GM12878 (cell line): ENCODE data around the gene SNHG17. TPM values are rescaled to one million over a fixed set of nuclear protein-coding genes. Genes with fewer than 3 reads are reported as not detected.

Source experiments
- ATF7 ChIP-seq: fragments of 450-650 bp; IDR thresholded peaks from 2 replicates; pipeline ENCODE4 v1.6.1; 2016; ENCODE audit warnings: low read depth, mild to moderate bottlenecking
- BACH1 ChIP-seq: fragments of 450-650 bp; IDR thresholded peaks from 2 replicates; pipeline ENCODE4 v1.6.1; 2017; ENCODE audit warnings: mild to moderate bottlenecking, borderline replicate concordance
- CEBPZ ChIP-seq: fragments of 150-350 bp; IDR thresholded peaks from 2 replicates; pipeline ENCODE4 v1.6.1; 2016; ENCODE audit warnings: low read depth, low read length
- CREB1 ChIP-seq: IDR thresholded peaks from 2 replicates; pipeline ENCODE4 v1.6.1; 2012; ENCODE audit warnings: low read depth, mild to moderate bottlenecking, inconsistent platforms
- EED ChIP-seq: sonication (generic); IDR thresholded peaks from 2 replicates; pipeline ENCODE4 v1.6.1; 2016; ENCODE audit warnings: antibody characterized with exemption, low read depth
- ELK1 ChIP-seq: IDR thresholded peaks from 2 replicates; pipeline ENCODE4 v1.6.1; 2012; ENCODE audit warnings: low read depth, low read length, improper control_type of control experiment
- FOXK2 ChIP-seq: fragments of 450-650 bp; IDR thresholded peaks from 2 replicates; pipeline ENCODE4 v1.6.1; 2017; ENCODE audit warnings: mild to moderate bottlenecking, moderate library complexity
- IRF4 ChIP-seq: IDR thresholded peaks from 2 replicates; pipeline ENCODE4 v1.6.1; 2011; ENCODE audit warnings: low read depth, low read length
- KLF5 ChIP-seq: fragments of 450-650 bp; IDR thresholded peaks from 2 replicates; pipeline ENCODE4 v1.6.1; 2014; ENCODE audit warnings: mild to moderate bottlenecking; ENCODE audit not compliant: partially characterized antibody
- MAX ChIP-seq: IDR thresholded peaks from 2 replicates; pipeline ENCODE4 v1.6.1; 2012; ENCODE audit warnings: low read depth, low read length, improper control_type of control experiment
- MEF2B ChIP-seq: fragments of 450-650 bp; IDR thresholded peaks from 2 replicates; pipeline ENCODE4 v1.6.1; 2018; ENCODE audit warnings: mild to moderate bottlenecking, moderate library complexity; ENCODE audit not compliant: partially characterized antibody, poor library complexity, severe bottlenecking
- PBX3 ChIP-seq: IDR thresholded peaks from 2 replicates; pipeline ENCODE4 v1.6.1; 2011; ENCODE audit warnings: mild to moderate bottlenecking, low read depth, low read length, moderate library complexity; ENCODE audit not compliant: insufficient replicate concordance
- PRDM15 ChIP-seq: fragments of 450-650 bp; formaldehyde crosslinking; IDR thresholded peaks from 2 replicates; pipeline ENCODE4 v1.4.0; 2020; ENCODE audit warnings: mild to moderate bottlenecking, moderate library complexity
- RCOR1 ChIP-seq: conservative IDR thresholded peaks from 2 replicates; pipeline ENCODE4 v1.6.1; 2012; ENCODE audit warnings: low read depth, low read length, improper control_type of control experiment
- TARDBP ChIP-seq: IDR thresholded peaks from 2 replicates; pipeline ENCODE4 v1.6.1; 2016; ENCODE audit warnings: borderline replicate concordance
- TCF3 ChIP-seq: IDR thresholded peaks from 2 replicates; pipeline ENCODE4 v1.6.1; 2012; ENCODE audit warnings: low read depth, mild to moderate bottlenecking, low read length, borderline replicate concordance; ENCODE audit not compliant: insufficient read depth
- USF1 ChIP-seq: IDR thresholded peaks from 2 replicates; pipeline ENCODE4 v1.6.1; 2011; ENCODE audit warnings: borderline replicate concordance, low read depth, mild to moderate bottlenecking, moderate library complexity, mixed read lengths, low read length; ENCODE audit not compliant: insufficient read depth; ENCODE audit errors: extremely low read length
- ZNF217 ChIP-seq: fragments of 450-650 bp; IDR thresholded peaks from 2 replicates; pipeline ENCODE4 v1.6.1; 2017; ENCODE audit warnings: antibody characterized with exemption, mild to moderate bottlenecking
- polyA plus RNA-seq, 11 experiments: library from polyadenylated mRNA; depleted of rRNA in 4 of 11; unstranded in 6 of 11; stranded (reverse) in 5 of 11; fragments of >200 nt; fragmentation: Nextera tagmentation in 4 of 11; fragmentation: Illumina TruSeq in 1 of 11; extraction: Ambion mirVana in 4 of 11; extraction: Trizol in 1 of 11; gene quantifications; 1 replicate in 1 of 11; 2 replicates in 10 of 11; pipeline versions ENCODE4 v1.2.1 to v1.2.3, GENCODE V29; 2011 to 2016; ENCODE audit warnings: inconsistent platforms in 2 of 11, missing spikeins in 2 of 11, low read depth in 1 of 11
- total RNA-seq, 4 experiments: library from RNA; depleted of rRNA in 3 of 4; stranded (reverse); fragments of >200 nt in 3 of 4; fragmentation: Illumina TruSeq in 1 of 4; extraction: Trizol in 1 of 4; gene quantifications; 2 replicates each; pipeline versions ENCODE4 v1.2.1 to v1.2.3, GENCODE V29; 2013 to 2021

Gene SNHG17
- total and polyA plus RNA-seq, 10 of the 15 experiments (the other 5 are each of a cell fraction or from before 2014, with no cell fraction given), result 20.8 to 63.0 (median 33.9) TPM

- peak; percentile 53 for TF ChIP-seq MEF2B
- TF ChIP-seq ZNF217, result peak; percentile 33; the same call in 1 of the 2 replicates
- TF ChIP-seq ATF7, result 0 out of 2 replicates have a peak, but pooled peaks have one; percentile 9
- 0 out of 2 replicates have a peak, but pooled peaks have one; percentile 35 for TF ChIP-seq RCOR1
- TF ChIP-seq KLF5, result no peak
- TF ChIP-seq EED, result no peak; the same call in 1 of the 2 replicates
- TF ChIP-seq PRDM15 (CRISPR knock-in tag), result no peak
- TF ChIP-seq TCF3, result 0 out of 2 replicates have a peak, but pooled peaks have one; percentile 70
- peak; percentile 86 for TF ChIP-seq CREB1
- TF ChIP-seq BACH1, result peak; percentile 74
- TF ChIP-seq ELK1, result peak; percentile 93
- TF ChIP-seq CEBPZ, result no peak; the same call in 1 of the 2 replicates
- peak; percentile 63; the same call in 1 of the 2 replicates for TF ChIP-seq IRF4
- TF ChIP-seq USF1, result no peak
- TF ChIP-seq TARDBP, result peak; percentile 43; the same call in 1 of the 2 replicates
- TF ChIP-seq PBX3, result peak; percentile 43
- TF ChIP-seq FOXK2, result peak; percentile 45; the same call in 1 of the 2 replicates
- TF ChIP-seq MAX, result peak; percentile 47; the same call in 1 of the 2 replicates
Measured at GRCh38 chr20:38446441-38447209, 11.5 kb upstream of the SNHG17 start (continued).
